GM12865 (cell line): ENCODE results near the gene PIEZO2.

ENCODE experiments used
- DNase-seq: peaks from one replicate; pipeline ENCODE4 v3.0.0; 2010; ENCODE audit warnings: low read depth
- H3K4me3 ChIP-seq: 2 replicates; pipeline ENCODE4 v1.5.1; 2011; ENCODE audit warnings: mild to moderate bottlenecking, low read depth, low read length, control low read depth
- TF ChIP-seq, protein P1 (sequence below): IDR thresholded peaks from 2 replicates; pipeline ENCODE4 v1.5.1; 2011; ENCODE audit warnings: low read length, control low read depth, low read depth, inconsistent platforms; ENCODE audit not compliant: insufficient read depth; ENCODE audit errors: missing control alignments

The PIEZO2 gene

DNA sequence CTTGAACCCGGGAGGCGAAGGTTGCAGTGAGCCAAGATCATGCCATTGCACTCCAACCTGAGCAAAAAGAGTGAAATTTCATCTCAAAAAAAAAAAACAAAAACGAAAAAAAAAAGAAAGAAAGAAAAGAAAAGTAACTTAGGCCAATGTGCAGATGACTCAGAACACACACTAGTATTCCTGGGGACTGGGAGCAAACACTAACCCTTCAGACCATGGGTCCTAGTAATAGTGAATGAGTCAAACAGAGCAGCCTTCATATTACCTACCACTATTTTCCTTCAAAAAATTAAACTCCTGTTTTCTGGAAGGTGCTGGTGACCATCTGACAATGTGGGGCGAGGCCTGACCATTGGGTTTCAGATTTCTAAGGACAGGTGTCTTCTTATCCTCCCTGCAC lies 253.4 kb downstream of the PIEZO2 start:
- no peak for DNase-seq
- TF ChIP-seq, protein P1, sequence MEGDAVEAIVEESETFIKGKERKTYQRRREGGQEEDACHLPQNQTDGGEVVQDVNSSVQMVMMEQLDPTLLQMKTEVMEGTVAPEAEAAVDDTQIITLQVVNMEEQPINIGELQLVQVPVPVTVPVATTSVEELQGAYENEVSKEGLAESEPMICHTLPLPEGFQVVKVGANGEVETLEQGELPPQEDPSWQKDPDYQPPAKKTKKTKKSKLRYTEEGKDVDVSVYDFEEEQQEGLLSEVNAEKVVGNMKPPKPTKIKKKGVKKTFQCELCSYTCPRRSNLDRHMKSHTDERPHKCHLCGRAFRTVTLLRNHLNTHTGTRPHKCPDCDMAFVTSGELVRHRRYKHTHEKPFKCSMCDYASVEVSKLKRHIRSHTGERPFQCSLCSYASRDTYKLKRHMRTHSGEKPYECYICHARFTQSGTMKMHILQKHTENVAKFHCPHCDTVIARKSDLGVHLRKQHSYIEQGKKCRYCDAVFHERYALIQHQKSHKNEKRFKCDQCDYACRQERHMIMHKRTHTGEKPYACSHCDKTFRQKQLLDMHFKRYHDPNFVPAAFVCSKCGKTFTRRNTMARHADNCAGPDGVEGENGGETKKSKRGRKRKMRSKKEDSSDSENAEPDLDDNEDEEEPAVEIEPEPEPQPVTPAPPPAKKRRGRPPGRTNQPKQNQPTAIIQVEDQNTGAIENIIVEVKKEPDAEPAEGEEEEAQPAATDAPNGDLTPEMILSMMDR: no peak
- H3K4me3 ChIP-seq: no peak overlapping the region

DNA sequence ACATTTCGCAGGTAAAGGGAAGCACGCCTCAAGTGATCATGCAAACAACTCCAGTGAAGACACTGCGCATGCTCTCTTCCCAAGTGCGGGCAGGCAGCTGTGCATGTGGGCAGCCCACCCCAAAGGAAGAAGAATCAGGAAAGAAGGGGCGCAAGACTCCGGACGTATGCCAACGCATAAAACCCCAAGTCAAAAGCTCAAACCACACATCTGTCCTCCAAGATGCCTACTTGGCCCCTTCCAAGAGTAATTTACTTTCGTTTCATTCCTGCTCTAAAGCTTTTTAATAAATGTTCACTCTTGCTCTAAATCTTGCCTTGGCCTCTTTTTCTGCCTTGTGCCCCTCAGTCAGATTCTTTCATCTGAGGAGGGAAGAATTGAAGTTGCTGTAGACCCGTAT lies 254.9 kb downstream of the PIEZO2 start:
- TF ChIP-seq, protein P1: no peak
- no peak overlapping the region for H3K4me3 ChIP-seq
- no peak for DNase-seq

DNA sequence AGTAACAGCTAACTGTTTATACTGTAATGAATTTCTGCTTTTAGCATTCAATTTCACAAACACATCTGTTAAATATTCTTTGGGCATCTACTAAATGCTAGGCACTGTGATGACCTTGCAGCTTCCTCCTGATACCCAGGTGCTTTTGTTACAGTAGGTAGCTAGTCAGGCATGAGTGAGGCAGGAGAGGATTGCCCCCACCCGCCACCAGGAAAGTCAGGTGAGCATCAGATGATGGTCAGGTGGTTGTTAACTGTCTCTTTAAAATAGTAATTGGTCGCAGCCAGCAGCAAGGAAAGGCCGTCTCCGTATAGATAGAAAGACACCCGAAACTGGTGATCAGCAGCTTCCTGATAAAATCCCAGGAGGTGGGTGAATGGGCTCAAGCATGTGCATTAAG lies 255.6 kb downstream of the PIEZO2 start:
- no peak for DNase-seq
- TF ChIP-seq, protein P1: no peak
- no peak overlapping the region for H3K4me3 ChIP-seq

DNA sequence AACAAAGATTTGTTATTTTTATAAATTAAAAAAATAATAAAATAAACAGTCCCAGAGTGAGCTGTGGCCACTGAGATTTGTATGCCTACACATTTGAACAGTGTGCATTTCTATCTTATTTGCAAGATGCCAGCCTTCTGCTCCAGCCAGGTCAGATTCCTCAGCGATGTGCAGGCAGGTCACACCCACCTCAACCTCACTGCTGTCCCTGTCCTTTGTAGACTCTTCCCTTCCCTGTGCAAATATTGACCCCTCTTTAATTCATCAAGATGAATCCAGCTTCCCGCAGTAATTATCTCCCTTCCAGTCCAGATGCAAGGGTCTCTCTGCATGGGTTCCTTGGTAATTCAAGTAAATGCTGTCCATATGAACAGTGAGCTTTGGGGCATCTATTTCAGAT lies 256.2 kb downstream of the PIEZO2 start:
- H3K4me3 ChIP-seq: no peak overlapping the region
- TF ChIP-seq, protein P1: no peak
- no peak for DNase-seq

DNA sequence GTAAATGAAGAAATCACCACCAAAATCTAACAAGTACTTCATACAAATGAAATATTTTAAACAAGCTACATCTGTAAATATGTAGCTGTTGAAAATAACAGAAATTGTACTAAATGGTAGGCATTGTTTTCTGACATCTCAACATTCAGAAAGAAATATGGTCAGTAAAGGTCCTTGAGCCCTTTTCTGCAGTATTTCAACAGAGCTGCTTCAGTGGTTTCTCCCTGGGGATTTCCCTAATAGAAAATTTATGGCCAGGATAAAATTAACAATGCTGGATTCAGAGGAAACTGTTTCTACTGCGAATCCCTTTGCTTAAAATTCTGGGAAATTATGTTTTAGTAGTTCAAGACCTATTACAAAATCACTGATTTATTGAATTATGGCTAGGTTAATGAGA lies 256.6 kb downstream of the PIEZO2 start:
- no peak overlapping the region for H3K4me3 ChIP-seq
- no peak for DNase-seq
- TF ChIP-seq, protein P1: no peak

DNA sequence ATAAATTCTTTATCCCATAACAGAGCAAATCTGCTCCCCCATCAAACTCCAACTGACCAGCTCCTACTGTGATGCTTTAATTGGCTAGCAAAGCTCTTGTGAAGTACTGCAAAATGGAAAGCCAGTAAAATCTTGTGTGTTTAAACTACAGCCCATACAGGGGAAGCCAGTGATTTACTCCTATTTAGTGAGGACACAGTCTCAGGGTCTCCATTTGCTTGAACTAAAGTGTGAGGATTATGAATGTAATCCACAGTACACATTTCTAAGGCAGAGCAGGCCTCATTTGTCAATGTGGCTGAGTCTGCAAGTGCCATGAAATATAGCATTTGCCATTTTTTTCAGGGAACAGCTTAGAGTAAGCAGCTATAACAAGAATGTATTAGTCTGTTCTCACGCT lies 259.3 kb downstream of the PIEZO2 start:
- TF ChIP-seq, protein P1: no peak
- DNase-seq: no peak
- H3K4me3 ChIP-seq: no peak overlapping the region

DNA sequence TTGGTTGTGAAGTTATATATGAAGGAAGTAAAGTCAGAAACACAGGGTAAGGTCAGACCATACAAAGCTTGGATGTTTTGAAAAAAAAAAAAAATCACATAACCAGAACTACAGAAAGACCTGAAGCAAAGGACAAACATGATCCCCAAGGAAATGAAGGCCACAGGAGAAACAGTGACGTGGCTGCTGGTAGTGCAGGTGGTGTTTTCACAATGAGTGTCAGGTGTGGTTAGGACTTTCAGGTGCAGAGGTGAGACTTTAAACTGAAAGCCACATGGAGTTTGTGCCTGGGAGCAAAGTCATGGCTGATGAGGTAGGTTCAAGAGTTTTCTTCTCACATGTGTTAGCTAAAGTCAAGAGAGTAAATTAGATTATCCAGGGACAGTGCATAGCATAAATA lies 270.7 kb downstream of the PIEZO2 start:
- no peak overlapping the region for H3K4me3 ChIP-seq
- DNase-seq: peak; percentile 95
- TF ChIP-seq, protein P1: no peak
